Measurements from ENCODE around the gene HLA-DPB1. TPM values are rescaled to one million over a fixed set of nuclear protein-coding genes. Genes with fewer than 3 reads are reported as not detected.

The HLA-DPB1 gene
- polyA plus RNA-seq, 2 of the 4 experiments (the other 2 are of a cell fraction), result not detected

GRCh38 chr6:33071569-33071968 lies 4.2 kb upstream of the HLA-DPB1 start:
- Histone ChIP-seq H3K9me3 (no peaks in the 10 kb centered on the region), H3K27ac (no peak overlapping the region), H3K4me3 (no peak overlapping the region), H3K4me2 (no peak overlapping the region), H3K4me1 (no peaks in the 10 kb centered on the region)
- TF ChIP-seq NPAS2 (CRISPR knock-in tag; IDR thresholded peaks at IDR 0.05; ENCODE audit: borderline replicate concordance), result no peak
- no peak for TF ChIP-seq MAZ (IDR thresholded peaks at IDR 0.05; ENCODE audit: borderline replicate concordance, low read depth, low read length)
- TF ChIP-seq ZSCAN20 (CRISPR knock-in tag; IDR thresholded peaks at IDR 0.05), result no peak
- no peak for TF ChIP-seq KDM5A (IDR thresholded peaks at IDR 0.05)
- TF ChIP-seq NFE2L2 (conservative IDR thresholded peaks at IDR 0.05; ENCODE audit: low read length), result no peak
- TF ChIP-seq FOSL2 (IDR thresholded peaks at IDR 0.05), result no peak
- no peak for TF ChIP-seq FOSL2 (CRISPR knock-in tag; IDR thresholded peaks at IDR 0.05)
- TF ChIP-seq HOXB5 (CRISPR knock-in tag; IDR thresholded peaks at IDR 0.05), result no peak
- no peak for TF ChIP-seq HOXA7 (CRISPR knock-in tag; IDR thresholded peaks at IDR 0.05)
- TF ChIP-seq HES2 (IDR thresholded peaks at IDR 0.05), result no peak
- TF ChIP-seq RAD21 (conservative IDR thresholded peaks at IDR 0.05 in 1 of 2, IDR thresholded peaks at IDR 0.05 in 1 of 2), result no peak
- TF ChIP-seq POLR2AphosphoS2 (conservative IDR thresholded peaks at IDR 0.05; ENCODE audit: low read length), result no peak
- TF ChIP-seq CEBPB (IDR thresholded peaks at IDR 0.05), result no peak
- no peak for TF ChIP-seq USF2 (IDR thresholded peaks at IDR 0.05)
- ChIA-PET POLR2A (no interaction called here), CTCF (no interaction called here)
- ATAC-seq (no peak), FAIRE-seq (no peak), DNase-seq (ENCODE audit: low read depth in 1 of 2, low spot score in 1 of 2) (no peak)
- WGBS (ENCODE audit: missing lambda C conversion rate), result 45% methylated on average over 6 of the region's 6 CpGs

GRCh38 chr6:33072508-33073100 lies 3.2 kb upstream of the HLA-DPB1 start:
- no peak for DNase-seq (ENCODE audit: low read depth in 1 of 2, low spot score in 1 of 2)
- CTCF ChIA-PET, result interaction anchor here (0.8 kb wide), 1 partner anchor 175 kb away, joined by 3 read pairs; no protein-coding TSS in a partner anchor
- Histone ChIP-seq H3K4me2 (no peak overlapping the region), H3K4me1 (no peaks in the 10 kb centered on the region), H3K9me3 (no peaks in the 10 kb centered on the region), H3K27ac (no peak overlapping the region), H3K4me3 (no peak overlapping the region)
- TF ChIP-seq SREBF2 (IDR thresholded peaks at IDR 0.05) (no peak), GATA3 (IDR thresholded peaks at IDR 0.05; ENCODE audit: borderline replicate concordance) (no peak), KDM1A (IDR thresholded peaks at IDR 0.05; ENCODE audit: low read depth) (no peak), HOXB5 (CRISPR knock-in tag; IDR thresholded peaks at IDR 0.05) (no peak), FOXS1 (CRISPR knock-in tag; IDR thresholded peaks at IDR 0.05) (no peak), BHLHE40 (IDR thresholded peaks at IDR 0.05; ENCODE audit: low read depth, low read length) (no peak), EP300 (IDR thresholded peaks at IDR 0.05) (no peak), RFX5 (IDR thresholded peaks at IDR 0.05) (no peak), RNF2 (IDR thresholded peaks at IDR 0.05; ENCODE audit: borderline replicate concordance, low read depth) (no peak)
- no peak for FAIRE-seq
- POLR2A ChIA-PET, result no interaction called here
- WGBS (ENCODE audit: missing lambda C conversion rate), result 43% methylated on average over 7 of the region's 7 CpGs
- no peak for ATAC-seq

GRCh38 chr6:33073431-33073871 lies 2.3 kb upstream of the HLA-DPB1 start, which contains the start of gene HLA-DPA1:
TSS of gene HLA-DPA1 (minus strand) at chr6:33073649.
- CTCF ChIA-PET, result interaction anchor here (0.8 kb wide), 1 partner anchor 175 kb away, joined by 3 read pairs; no protein-coding TSS in a partner anchor
- Histone ChIP-seq H3K4me2 (no peak within 1 kb of the TSS), H3K4me3 (no peak within 1 kb of the TSS), H3K9me3 (no peaks in the 10 kb centered on the region), H3K27ac (no peak within 1 kb of the TSS), H3K4me1 (no peaks in the 10 kb centered on the region)
- 35% methylated on average over 8 of the region's 8 CpGs for WGBS (ENCODE audit: missing lambda C conversion rate)
- POLR2A ChIA-PET, result no interaction called here
- FAIRE-seq (no peak), ATAC-seq (peak; percentile 66 to 87; a peak in 4 of 6 replicates), DNase-seq (ENCODE audit: low read depth in 1 of 2, low spot score in 1 of 2) (peak; percentile 5 to 8)
- TF ChIP-seq TP53 (CRISPR knock-in tag; IDR thresholded peaks at IDR 0.05) (no peak), RFX5 (IDR thresholded peaks at IDR 0.05) (peak; percentile 96), PBX3 (IDR thresholded peaks at IDR 0.05) (no peak), HEYL (CRISPR knock-in tag; IDR thresholded peaks at IDR 0.05) (no peak)

Measured in A549 (cell line).